ENCODE measurements around the gene LRRC15.
A peak's percentile ranks its signal among the peaks of the same experiment; 100 is the strongest.

The LRRC15 gene

GRCh38 chr3:194357681-194358080 lies 11.9 kb downstream of the LRRC15 start:
- DNase-seq, result no peak

- no peak for DNase-seq
These were observed 14.2 kb downstream of the LRRC15 start for GRCh38 chr3:194355379-194355778.

- DNase-seq, result no peak
These were observed 15.2 kb downstream of the LRRC15 start for GRCh38 chr3:194354315-194354714.

DNA sequence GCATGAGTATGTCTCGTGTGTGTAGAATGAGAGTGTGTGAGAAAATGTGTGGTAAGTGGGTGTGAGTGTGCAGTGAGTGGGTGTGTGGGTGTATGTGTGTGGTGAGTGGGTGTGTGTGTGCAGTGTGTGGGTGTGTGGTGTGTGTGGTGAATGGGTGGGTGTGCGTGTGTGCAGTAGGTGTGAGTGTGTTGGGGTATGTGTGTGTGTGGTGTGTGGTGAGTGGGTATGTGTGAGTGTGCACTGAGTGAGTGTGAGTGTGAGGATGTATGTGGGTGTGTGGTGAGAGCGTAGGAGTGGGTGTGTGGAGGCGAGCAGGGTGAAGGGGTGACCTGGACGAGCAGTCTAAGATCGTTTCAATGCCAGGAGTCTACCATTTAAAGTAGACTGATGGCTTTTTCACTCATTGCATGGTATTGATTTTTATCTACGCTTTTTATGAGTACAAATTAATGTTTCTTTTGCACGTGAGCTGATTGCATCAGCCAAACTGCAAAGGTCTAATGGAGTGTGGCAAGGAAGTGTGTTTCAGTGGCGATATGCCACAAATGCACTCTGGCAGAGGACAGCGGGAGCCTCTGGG lies 16.8 kb downstream of the LRRC15 start:
- DNase-seq, result no peak

DNA sequence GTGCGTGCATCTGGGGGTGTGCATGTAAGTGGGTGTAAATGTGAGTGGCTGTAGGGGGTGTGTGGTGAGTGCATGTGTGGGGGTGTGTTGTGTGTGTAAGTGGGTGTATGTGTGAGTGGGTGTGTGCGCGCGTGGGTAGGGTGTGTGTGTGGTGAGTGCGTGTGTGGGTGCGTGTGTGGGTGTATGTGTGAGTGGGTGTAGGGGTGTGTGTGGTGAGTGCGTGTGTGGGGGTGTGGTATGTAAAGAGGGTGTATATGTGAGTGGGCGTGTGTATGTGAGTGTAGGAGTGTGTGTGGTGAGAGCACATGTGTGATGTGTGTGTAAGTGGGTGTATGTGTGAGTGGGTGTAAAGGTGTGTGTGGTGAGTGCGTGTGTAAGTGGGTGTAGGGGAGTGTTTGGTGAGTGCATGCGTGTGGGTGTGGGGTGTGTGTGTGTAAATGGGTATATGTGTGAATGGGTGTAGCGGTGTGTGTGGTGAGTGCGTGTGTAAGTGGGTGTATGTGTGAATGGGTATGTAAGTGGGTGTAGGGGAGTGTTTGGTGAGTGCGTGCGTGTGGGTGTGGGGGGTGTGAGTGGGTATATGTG lies 17.5 kb downstream of the LRRC15 start:
- no peak for DNase-seq

- DNase-seq, result no peak
These were observed 18.4 kb downstream of the LRRC15 start, which contains the start of gene CPN2 for GRCh38 chr3:194351080-194351672. Gene CPN2 (minus strand): TSS chr3:194351328. CDS start chr3:194342702, 8,626 bp downstream.

DNA sequence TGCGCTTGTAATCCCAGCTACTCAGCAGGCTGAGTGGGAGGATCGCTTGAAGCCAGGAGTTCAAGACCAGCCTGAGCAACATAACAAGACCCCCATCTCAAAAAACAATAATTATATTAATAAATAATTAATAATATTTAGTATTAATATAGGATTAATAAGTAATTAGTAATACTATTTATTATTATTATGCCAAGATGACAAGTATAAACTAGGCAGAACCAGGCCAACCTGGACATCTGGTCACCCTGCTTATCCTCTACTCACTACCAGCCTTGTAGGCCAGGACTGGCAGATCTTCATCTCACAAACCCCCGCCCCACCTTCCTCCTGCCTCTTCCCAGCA lies 18.8 kb downstream of the LRRC15 start:
- no peak for DNase-seq

- no peak for DNase-seq
These were observed 21.2 kb downstream of the LRRC15 start for GRCh38 chr3:194348354-194348753.

DNA sequence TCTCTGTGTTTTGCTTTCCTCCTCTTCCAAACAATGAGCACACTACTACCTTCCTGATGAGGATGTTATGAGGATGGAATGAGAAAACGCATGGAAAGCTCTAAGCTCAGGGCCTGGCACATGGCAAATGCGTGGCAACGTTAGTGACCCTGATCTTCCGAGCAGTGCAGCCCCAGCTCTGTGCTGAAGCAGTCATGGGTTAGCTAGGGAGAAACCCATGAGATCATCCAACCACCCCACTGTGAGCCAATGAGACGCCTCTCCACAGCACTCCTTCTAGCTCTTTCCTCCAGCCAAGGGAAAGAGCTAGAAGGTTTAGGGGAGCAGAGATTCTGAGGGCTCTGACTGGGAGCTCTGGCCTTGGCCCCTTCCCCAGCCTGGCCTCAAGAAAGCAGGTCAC lies 22.9 kb downstream of the LRRC15 start:
- DNase-seq, result no peak

DNA sequence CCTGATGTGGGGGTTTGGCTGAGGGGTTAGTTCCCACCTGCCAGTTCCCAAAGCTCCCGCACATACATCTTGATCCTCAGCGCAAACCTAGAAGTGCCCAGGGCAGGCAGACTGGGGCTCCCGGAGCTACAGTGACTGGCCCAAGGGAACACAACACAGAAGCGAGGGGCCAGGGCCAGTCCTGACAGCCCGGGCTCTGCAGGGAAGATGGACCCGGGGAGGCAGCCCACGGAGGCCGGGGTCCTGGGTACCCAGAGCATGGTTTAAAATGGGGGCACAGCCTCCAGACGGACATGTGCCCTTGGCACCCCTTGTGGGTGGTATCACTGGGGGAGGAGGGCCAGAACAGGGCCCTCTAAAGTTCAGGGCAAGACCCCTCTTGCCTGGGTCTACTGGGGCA lies 23.5 kb downstream of the LRRC15 start:
- no peak for DNase-seq

DNA sequence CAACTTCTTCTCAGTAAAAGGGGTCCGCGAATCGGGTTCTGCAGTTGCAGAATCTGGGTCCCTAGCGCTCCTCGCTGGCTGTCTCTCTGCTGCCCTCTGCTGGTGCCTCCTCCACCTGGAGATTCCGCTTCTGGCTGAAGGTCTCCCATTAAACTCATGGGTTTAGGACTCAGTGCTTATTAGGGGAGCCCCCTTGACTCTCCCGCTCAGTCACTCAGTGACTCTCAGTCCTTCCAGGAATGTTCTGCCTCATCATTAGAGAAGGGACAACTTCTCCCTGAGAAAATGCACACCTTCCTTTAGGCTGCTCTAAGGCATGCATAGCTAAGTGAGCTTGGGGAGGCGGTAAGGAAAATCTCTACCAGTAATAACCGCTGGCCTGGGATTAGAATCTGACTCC lies 25.5 kb downstream of the LRRC15 start:
- peak; percentile 29 for DNase-seq

DNA sequence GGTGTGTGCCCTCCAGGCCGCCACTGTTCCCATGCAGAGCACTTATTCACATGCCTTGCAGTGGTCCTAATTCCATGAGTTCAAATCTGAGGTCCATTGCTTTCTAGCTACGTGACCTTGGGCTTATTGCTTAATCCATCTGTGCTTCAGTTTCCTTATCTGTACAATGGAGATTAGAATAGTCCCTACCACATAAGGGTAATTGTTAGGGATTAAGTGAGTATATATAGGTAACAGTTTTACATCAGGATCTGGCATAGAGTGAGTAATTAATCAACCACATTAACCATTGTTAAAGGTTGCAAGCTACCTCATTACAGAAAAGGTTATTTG lies 26.0 kb downstream of the LRRC15 start:
- no peak for DNase-seq

DNA sequence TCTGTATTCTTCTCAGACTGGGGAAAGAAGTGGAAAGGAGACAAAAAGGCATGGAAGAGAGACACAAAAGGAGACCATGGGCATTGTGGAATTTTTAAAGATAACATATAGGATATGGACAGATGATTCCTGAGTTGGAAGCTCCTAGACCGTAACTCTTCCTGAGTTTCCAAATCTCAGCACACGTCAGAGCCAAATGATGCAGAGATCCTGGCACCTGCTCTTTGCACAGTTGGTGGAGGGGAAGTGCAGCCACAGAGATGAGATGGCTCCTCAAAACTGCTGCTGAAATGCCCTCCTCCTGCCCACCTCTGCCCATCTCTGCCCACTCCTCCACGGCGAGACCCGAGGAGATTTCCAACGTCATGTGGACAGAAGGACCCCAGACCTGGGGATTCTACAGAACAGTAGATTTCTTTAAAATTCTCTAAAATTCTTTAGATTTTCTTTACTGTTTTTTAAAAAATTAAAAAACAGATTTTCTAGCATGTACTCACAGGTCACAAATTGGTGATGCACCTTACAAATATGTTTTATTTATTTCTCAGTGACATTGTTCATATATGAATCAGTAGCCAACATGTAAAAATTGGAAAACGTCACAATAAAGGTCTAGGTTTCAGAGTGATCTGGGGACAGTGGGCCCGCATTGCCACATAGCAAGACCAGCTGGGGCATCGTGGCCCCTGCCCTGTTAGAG lies 26.5 kb downstream of the LRRC15 start:
- no peak for DNase-seq

GRCh38 chr3:194340757-194341400 lies 28.7 kb downstream of the LRRC15 start:
- no peak for DNase-seq

DNA sequence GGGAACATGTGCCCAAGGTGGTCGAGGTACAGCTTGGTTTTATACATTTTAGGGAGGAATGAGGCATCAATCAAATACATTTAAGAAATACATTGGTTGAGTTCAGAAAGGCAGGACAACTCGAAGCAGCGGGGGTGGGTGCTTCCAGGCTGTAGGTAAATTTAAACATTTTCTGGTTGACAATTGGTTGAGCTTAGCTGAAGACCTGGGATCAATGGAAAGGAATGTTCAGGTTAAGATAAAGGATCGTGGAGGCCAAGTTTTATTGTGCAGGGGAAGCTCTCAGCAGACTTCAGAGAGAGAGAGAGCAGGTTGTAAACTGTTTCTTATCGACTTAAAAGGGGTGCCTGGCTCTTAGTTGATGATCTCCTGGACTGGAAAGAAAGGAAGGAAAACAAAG lies 29.7 kb downstream of the LRRC15 start:
- no peak for DNase-seq

DNA sequence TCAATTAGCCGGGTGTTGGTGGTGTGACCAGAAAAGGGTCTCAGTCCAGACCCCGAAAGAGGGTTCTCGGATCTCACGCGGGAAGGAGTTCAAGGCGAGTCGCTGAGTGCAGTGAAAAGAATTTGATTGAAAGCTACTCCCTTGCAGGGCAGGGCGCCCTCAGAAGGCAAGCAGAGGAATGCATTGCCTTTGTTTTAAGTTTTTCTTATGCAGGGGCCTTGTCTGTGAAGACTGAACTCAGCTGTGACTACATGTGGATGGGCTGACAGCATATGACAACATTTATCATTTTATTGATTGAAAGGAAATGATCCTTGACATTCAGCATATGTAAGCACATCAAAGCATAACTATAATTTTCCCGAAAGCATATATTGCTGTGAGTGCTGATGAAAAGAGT lies 30.2 kb downstream of the LRRC15 start:
- DNase-seq, result no peak

DNA sequence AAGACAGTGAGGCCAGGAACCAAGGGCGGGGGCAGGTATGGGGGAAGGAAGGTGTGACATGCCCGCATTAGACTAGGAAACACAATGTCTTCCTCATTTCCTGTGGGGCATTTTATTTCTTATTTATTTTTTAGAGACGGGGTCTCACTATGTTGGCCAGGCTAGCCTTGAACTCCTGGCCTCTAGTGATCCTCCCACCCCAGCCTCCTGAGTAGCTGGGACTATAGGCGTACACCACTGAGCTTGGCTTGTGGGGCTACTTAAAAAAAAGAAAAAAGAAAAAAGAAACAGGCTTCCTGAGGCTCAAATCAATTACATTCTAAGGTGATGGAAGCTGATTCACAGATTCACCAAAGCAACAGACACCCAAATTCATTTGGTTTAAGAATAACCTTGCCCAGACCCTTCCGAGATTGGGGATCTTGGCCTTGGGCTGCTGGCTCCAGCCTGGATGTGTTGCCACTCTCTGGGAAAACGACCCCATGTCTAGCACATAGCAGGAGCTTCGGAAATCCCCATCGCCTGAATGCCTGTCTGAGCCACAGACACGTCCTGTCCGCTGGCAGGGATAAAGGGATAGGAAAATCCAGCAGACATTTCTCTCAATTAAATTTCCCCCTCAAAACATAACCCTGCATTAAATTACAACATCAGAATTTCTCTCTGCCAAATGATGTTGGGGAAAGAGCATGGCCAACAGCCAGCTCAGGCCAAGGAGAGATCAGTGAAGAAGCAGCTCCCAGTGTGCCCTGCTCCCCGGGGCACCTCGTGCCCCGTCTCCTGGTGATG lies 31.4 kb downstream of the LRRC15 start:
- DNase-seq, result no peak

GRCh38 chr3:194336601-194337355 lies 32.8 kb downstream of the LRRC15 start:
- no peak for DNase-seq

DNA sequence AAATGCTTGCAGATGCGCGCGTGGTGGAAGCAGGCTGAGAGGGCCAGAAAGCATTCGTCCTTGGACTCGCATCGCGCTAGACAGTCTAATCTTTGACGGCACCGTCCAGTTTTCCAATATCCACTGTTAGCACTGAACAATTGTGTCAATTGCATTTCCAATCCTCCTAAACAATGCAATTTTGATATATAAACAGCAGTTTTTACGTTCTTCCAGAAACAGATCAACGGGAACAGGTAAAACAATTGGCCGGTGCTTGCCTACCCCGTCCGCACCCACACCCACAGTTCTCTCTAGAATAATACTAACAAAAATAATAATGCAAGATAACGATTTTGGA lies 35.6 kb downstream of the LRRC15 start:
- no peak for DNase-seq

DNA sequence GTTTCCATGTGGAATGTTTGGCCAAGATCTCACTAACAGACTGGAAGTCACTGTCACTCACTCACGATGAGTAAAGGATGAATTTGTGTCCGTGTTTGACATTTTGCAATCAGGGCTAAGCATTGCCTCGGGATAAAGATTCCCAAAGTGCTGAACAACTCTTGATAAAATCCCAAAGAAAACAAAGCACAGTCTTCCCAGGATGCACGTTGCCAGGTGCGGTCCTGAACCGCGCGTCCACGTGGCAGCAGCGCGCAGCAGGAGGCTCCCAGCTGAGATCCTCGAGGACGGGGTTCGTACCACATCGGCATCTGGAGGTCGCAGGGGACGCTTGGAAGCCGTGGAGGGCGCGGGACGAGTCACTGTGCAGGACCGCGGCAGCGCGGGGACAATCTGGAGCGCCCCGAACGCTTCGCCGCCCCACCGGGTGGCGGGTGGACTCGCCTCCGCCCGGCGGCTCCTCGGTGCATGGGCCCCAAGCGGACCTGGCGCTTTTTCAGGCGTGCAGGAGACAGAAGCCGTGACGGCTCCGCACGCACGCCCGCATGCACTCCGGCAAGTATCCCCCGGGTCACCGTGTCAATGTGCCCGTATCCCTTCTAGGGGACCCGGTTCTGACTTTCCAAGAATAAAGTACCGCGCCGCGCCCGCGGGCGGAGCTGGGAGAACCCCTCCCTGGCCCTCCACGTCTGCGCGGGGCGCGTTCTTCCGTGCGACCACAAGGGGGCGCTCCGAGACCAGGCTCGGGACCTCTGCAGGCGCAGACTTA lies 36.1 kb downstream of the LRRC15 start:
- DNase-seq, result peak; percentile 73

GRCh38 chr3:194332858-194333211 lies 36.7 kb downstream of the LRRC15 start:
- no peak for DNase-seq

DNA sequence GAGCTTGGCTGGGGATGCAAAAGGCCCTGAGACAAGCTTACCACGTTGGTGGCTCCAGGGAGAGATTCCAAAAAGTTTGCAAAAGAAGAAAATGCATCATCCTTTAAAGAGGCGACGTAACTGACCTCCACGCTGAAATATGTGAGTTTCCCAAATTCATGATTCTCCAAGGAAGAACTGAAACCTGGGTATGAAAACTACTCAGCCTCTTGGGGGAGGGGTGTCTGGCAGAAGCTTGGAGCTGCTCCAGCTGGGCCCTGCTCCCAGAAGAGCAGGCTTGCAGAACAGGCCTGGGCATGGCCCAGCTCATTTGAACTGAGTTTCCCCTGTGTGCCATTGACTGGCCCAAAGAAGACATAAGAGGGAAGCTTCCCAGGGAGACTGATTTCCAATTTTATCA lies 39.0 kb downstream of the LRRC15 start:
- peak; percentile 54 for DNase-seq
